Lung (tissue), 12 donors: Measurements from ENCODE around the gene BRAF. TPM values are rescaled to one million over a fixed set of nuclear protein-coding genes. Genes with fewer than 3 reads are reported as not detected.

Experiments
- ATAC-seq: fragments of 200-7000 bp; cut with Tn5 transposase; one replicate; pipeline ENCODE4 v1.9.1; 2020; ENCODE audit warnings: moderate number of reproducible peaks; ENCODE audit not compliant: insufficient read depth, low FRiP score
- DNase-seq, 3 donors: peaks; one replicate each; pipeline ENCODE4 v3.0.0-alpha.2; 2013 to 2017
- H3K27ac ChIP-seq, 2 donors: one replicate each; pipeline ENCODE4 v1.5.1; 2013; ENCODE audit warnings: mild to moderate bottlenecking in 2 of 2, moderate library complexity in 2 of 2, control low read depth in 1 of 2, inconsistent platforms in 1 of 2, low read depth in 1 of 2, low read length in 1 of 2
- H3K27me3 ChIP-seq, 3 donors: one replicate each; pipeline ENCODE4 v1.5.1; 2013; ENCODE audit warnings: low read length in 2 of 3; ENCODE audit not compliant: control insufficient read depth in 3 of 3, insufficient read depth in 3 of 3
- H3K36me3 ChIP-seq, 4 donors: one replicate each; pipeline ENCODE4 v1.5.1; 2013; ENCODE audit warnings: low read length in 4 of 4, mild to moderate bottlenecking in 1 of 4, moderate library complexity in 1 of 4; ENCODE audit not compliant: control insufficient read depth in 4 of 4, insufficient read depth in 4 of 4
- H3K4me1 ChIP-seq, 5 donors: one replicate each; pipeline ENCODE4 v1.5.1; 2013; ENCODE audit warnings: low read length in 5 of 5, mild to moderate bottlenecking in 2 of 5, moderate library complexity in 1 of 5; ENCODE audit not compliant: control insufficient read depth in 5 of 5, insufficient read depth in 5 of 5
- H3K4me3 ChIP-seq: one replicate; pipeline ENCODE4 v1.5.1; 2013; ENCODE audit warnings: mild to moderate bottlenecking, control low read depth, moderate library complexity
- H3K9ac ChIP-seq, 2 donors: one replicate each; pipeline ENCODE4 v1.5.1; 2013; ENCODE audit warnings: low read length in 2 of 2, control low read depth in 1 of 2; ENCODE audit not compliant: insufficient read depth in 1 of 2
- H3K9me3 ChIP-seq, 4 donors: one replicate each; pipeline ENCODE4 v1.5.1; 2013; ENCODE audit warnings: low read length in 3 of 4, mild to moderate bottlenecking in 1 of 4, moderate library complexity in 1 of 4; ENCODE audit not compliant: control insufficient read depth in 4 of 4, insufficient read depth in 3 of 4
- WGBS, 2 donors: extraction: QIAGEN DNeasy Blood & Tissue Kit; methylation state at CpG; one replicate each; pipeline ENCODE4 v1.1.7; 2013; 5-methylcytosine and 5-hydroxymethylcytosine counted together
- polyA plus RNA-seq, 2 donors: library from polyadenylated mRNA; stranded (reverse); fragments of 200-250 nt; gene quantifications; one replicate each; pipeline ENCODE4 v1.2.1, GENCODE V29; 2013
- total RNA-seq, 2 donors: library from RNA; depleted of rRNA in 1 of 2; stranded (reverse); fragments of >200 nt in 1 of 2; gene quantifications; one replicate each; pipeline ENCODE4 v1.2.1, GENCODE V29; 2014 to 2021
- TF ChIP-seq, protein P1 (sequence below): IDR thresholded peaks from 2 replicates; pipeline ENCODE4 v1.5.1; 2012; ENCODE audit warnings: mild to moderate bottlenecking; ENCODE audit errors: control extremely low read depth, extremely low read depth
- donor health status: control.
- donor health status: control.
- donor health status: Bipolar disorder and iron deficiency.
- donor health status: healthy.
- donor health status: DM: yes; HTN: yes; CAD: no.

The BRAF gene
- total and polyA plus RNA-seq, 4 donors = 6.5 to 111 (median 22.3) TPM

DNA sequence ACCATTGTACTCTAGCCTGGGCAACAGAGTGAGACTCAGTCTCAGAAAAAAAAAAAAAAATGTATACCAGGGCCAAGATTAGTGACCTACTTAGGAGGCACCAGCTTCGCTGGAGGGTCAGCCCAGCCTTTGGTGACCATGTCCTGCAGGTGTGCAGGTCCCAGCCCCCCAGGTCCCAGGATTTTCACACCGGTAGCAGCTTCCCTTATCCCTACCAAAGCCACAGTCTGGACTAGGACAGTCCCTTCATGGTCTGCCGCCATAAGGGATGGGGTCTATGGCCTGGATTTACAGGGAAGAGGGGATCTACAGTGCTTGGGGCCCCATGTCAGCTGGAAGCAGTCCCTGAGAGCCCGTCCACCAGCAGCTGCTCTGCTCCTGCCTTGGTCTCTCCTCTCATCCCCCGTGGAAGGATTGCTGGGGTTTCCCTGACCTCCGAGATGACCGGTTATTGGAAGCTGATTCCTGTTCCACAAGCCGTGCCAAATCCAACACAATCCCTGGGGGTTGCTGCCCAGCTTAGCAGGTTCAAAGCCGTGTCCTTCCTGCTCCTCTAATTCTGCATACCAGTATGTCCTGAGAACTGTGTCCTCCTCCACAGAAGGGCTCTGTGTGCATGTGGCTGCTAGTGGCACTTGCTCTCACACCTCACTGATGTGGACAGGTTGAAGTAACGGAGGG is 239.2 kb downstream of the BRAF start:
- no peaks in the 10 kb centered on the region for H3K27me3 ChIP-seq
- peaks cover 0 to 40% (median 2%) of the 10 kb centered on the region in 4 donors for H3K36me3 ChIP-seq
- H3K27ac ChIP-seq = no peak overlapping the region
- H3K9me3 ChIP-seq = no peaks in the 10 kb centered on the region
- 89 to 94% methylated on average over 10 of the region's 10 CpGs for WGBS, 2 donors
- DNase-seq = no peak
- no peak for ATAC-seq
- H3K4me1 ChIP-seq = no peaks in the 10 kb centered on the region
- H3K4me3 ChIP-seq = no peak overlapping the region
- TF ChIP-seq, protein P1, sequence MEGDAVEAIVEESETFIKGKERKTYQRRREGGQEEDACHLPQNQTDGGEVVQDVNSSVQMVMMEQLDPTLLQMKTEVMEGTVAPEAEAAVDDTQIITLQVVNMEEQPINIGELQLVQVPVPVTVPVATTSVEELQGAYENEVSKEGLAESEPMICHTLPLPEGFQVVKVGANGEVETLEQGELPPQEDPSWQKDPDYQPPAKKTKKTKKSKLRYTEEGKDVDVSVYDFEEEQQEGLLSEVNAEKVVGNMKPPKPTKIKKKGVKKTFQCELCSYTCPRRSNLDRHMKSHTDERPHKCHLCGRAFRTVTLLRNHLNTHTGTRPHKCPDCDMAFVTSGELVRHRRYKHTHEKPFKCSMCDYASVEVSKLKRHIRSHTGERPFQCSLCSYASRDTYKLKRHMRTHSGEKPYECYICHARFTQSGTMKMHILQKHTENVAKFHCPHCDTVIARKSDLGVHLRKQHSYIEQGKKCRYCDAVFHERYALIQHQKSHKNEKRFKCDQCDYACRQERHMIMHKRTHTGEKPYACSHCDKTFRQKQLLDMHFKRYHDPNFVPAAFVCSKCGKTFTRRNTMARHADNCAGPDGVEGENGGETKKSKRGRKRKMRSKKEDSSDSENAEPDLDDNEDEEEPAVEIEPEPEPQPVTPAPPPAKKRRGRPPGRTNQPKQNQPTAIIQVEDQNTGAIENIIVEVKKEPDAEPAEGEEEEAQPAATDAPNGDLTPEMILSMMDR = no peak
- no peak overlapping the region for H3K9ac ChIP-seq

DNA sequence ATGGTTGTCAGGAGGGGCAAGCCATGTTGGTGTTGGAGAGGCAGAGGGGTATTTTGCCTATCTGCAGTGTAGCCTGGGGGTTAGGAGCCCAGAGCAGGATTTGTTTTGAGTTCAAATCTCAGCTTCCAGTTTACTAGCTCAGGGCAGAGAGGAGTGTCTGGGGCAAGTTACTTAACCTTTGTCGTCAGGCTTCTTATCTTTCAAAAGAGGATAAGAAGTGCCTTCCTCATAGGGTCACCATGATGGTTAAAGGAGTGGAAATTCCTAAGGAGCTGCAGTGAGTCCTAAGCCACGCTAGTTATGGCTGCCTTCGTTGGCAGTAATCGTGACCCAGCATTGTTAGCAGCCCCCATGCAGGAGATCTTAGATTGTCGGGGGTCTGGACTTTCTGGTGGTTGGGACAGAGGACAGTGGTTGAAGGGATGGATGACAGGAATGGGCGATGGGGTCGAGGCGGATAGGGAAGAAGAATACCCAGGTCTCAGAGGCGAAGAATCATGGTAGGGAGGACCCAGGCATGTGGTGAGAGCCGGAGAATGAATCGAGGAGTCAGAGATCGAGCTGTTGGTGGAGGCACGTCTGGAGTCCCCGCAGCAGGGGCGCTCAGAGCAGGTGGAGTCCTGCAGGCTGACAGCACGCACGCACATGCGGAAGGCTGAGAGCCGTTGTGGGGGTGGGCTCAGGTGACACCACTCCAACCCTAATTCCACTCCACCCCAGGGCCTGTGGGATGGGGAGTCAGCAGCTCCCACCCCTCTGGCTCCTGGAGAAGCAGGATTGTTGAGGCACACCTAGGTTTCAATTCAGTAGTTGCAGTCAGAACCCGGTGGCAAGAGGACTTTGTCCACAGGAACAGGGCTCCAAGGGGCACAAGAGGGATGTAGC is 240.4 kb downstream of the BRAF start:
- H3K9me3 ChIP-seq = no peaks in the 10 kb centered on the region
- 94 to 96% methylated on average over 20 of the region's 20 CpGs for WGBS, 2 donors
- H3K27ac ChIP-seq = no peak overlapping the region
- peaks cover 0 to 34% (median 2%) of the 10 kb centered on the region in 4 donors for H3K36me3 ChIP-seq
- no peaks in the 10 kb centered on the region for H3K27me3 ChIP-seq
- DNase-seq (no peak), ATAC-seq (no peak)
- H3K4me3 ChIP-seq = no peak overlapping the region
- no peaks in the 10 kb centered on the region for H3K4me1 ChIP-seq
- TF ChIP-seq, protein P1 = no peak
- no peak overlapping the region for H3K9ac ChIP-seq

DNA sequence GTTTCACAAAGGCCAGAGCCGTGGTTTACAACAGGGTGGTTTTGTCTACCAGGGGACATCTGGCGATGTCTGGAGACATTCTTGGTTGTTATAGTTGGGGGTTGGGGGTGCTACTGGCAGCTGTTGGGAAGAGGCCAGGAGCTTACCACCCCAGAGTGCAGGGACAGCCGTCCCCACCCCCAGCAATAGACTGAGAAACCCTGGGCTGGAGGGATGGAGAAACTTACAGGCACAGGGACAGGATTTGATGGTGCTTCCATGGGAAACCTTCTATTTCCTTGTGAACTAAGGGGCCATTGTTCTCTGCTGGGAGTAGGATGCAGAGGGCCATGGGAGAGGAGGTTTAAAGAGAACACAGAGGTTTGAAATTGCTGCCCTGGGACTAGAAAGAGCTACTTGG is 241.1 kb downstream of the BRAF start:
- TF ChIP-seq, protein P1 = no peak
- H3K27me3 ChIP-seq = no peaks in the 10 kb centered on the region
- H3K4me3 ChIP-seq = no peak overlapping the region
- H3K36me3 ChIP-seq = peaks cover 0 to 38% (median 2%) of the 10 kb centered on the region in 4 donors
- no peak for ATAC-seq
- H3K9me3 ChIP-seq = no peaks in the 10 kb centered on the region
- no peaks in the 10 kb centered on the region for H3K4me1 ChIP-seq
- H3K27ac ChIP-seq = no peak overlapping the region
- no peak overlapping the region for H3K9ac ChIP-seq
- DNase-seq = no peak
- 90 to 97% methylated on average over 3 of the region's 3 CpGs for WGBS, 2 donors
